ENCODE measurements around the gene MCC. TPM values are rescaled to one million over a fixed set of nuclear protein-coding genes. Genes with fewer than 3 reads are reported as not detected.

MCC gene
- total and polyA plus RNA-seq, 7 donors: 1.4 to 13.8 (median 4.4) TPM

DNA sequence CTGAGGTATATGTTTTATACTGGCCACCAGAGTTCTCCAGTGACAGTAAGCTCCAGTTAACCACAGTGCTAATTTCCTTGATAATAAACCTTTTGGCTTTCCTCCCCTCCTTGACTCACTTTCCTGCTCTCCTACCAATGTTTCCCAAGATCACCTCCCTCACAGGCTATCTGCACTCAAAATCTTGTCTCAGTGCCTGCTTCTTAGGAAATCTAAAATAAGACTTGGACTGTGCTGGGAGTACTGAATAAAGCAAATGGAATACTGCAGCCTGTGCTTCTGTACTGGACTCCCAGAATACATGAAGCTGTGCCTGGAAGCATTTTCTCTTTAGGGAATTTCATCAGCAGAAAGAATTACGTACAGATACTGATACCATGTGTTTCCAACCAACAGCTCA is 513.4 kb downstream of the MCC start:
- intact Hi-C loops (cut with DNase I): loop anchor here in 1 of 2 donors (5.0 kb wide), 1 partner anchor 113 kb away; the partner anchor contains the start of gene SRP19
- Histone ChIP-seq H3K4me3 (no peak overlapping the region), H3K36me3 (ENCODE audit: insufficient read depth in 1 of 2, low read depth in 1 of 2) (no peaks in the 10 kb centered on the region), H3K27me3 (ENCODE audit: insufficient read depth in 3 of 3, low read length in 2 of 3) (no peaks in the 10 kb centered on the region), H3K27ac (no peak overlapping the region), H3K4me1 (peaks cover 30% of the 10 kb centered on the region), H3K9me3 (no peaks in the 10 kb centered on the region)
- ATAC-seq (no peak), DNase-seq (no peak)
- 70 to 93% (median 92%) methylated on average over 1 of the region's 1 CpG for WGBS, 3 donors
- TF ChIP-seq, protein P1, sequence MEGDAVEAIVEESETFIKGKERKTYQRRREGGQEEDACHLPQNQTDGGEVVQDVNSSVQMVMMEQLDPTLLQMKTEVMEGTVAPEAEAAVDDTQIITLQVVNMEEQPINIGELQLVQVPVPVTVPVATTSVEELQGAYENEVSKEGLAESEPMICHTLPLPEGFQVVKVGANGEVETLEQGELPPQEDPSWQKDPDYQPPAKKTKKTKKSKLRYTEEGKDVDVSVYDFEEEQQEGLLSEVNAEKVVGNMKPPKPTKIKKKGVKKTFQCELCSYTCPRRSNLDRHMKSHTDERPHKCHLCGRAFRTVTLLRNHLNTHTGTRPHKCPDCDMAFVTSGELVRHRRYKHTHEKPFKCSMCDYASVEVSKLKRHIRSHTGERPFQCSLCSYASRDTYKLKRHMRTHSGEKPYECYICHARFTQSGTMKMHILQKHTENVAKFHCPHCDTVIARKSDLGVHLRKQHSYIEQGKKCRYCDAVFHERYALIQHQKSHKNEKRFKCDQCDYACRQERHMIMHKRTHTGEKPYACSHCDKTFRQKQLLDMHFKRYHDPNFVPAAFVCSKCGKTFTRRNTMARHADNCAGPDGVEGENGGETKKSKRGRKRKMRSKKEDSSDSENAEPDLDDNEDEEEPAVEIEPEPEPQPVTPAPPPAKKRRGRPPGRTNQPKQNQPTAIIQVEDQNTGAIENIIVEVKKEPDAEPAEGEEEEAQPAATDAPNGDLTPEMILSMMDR (IDR thresholded peaks at IDR 0.05): no peak

DNA sequence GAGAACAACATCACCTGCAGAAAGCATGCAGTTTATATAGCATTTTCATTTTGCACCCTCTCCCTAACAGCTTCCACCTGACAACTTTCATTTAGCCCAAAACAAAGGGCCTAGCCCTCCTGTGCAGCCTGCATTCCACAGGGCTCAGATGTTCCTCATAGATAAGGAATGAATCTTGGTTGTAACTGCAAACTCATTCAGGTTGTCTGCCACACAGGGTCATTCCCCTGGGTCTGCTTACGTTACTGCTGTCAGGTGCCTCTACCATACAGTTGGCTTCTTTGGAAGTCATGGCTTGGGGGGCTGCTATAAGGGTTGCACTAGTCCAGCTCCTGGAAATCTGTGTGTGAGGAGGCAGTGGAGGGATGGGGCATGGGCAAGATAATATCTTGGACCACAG is 514.3 kb downstream of the MCC start:
- WGBS, 3 donors: 84 to 100% (median 88%) methylated on average over 1 of the region's 1 CpG
- no peaks in the 10 kb centered on the region for H3K9me3 ChIP-seq
- no peak for ATAC-seq
- no peaks in the 10 kb centered on the region for H3K27me3 ChIP-seq (ENCODE audit: insufficient read depth in 3 of 3, low read length in 2 of 3)
- intact Hi-C loops (cut with DNase I): no loop called here
- H3K27ac ChIP-seq: no peak overlapping the region
- peaks cover 20% of the 10 kb centered on the region for H3K4me1 ChIP-seq
- H3K4me3 ChIP-seq: no peak overlapping the region
- TF ChIP-seq, protein P1 (IDR thresholded peaks at IDR 0.05): no peak
- DNase-seq: no peak
- H3K36me3 ChIP-seq (ENCODE audit: insufficient read depth in 1 of 2, low read depth in 1 of 2): no peaks in the 10 kb centered on the region

DNA sequence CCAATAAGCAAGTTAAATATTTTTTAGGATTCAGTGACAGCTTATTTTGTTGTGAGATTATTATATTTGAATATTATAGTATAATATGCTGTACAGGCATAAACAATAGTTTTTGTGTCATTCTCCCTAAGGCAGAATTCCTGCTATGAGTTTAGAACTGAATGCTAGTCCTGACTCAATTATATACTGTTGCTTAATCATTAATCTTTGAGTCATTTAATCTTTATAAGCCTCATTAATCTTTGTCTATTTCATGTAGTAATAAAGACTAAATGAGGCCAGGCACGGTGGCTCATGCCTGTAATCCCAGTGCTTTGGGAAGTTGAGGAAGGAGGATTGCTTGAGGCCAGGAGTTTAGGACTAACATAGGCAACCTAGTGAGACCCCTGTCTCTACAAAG is 515.2 kb downstream of the MCC start:
- Histone ChIP-seq H3K27ac (no peak overlapping the region), H3K4me1 (peaks cover 11% of the 10 kb centered on the region), H3K36me3 (ENCODE audit: insufficient read depth in 1 of 2, low read depth in 1 of 2) (no peaks in the 10 kb centered on the region), H3K4me3 (no peak overlapping the region), H3K9me3 (no peaks in the 10 kb centered on the region), H3K27me3 (ENCODE audit: insufficient read depth in 3 of 3, low read length in 2 of 3) (no peaks in the 10 kb centered on the region)
- intact Hi-C loops (cut with DNase I): no loop called here
- no peak for ATAC-seq
- TF ChIP-seq, protein P1 (IDR thresholded peaks at IDR 0.05): no peak
- no peak for DNase-seq
- WGBS, 3 donors: 82 to 85% (median 82%) methylated on average over 1 of the region's 1 CpG

Other genes starting within 250 kb of the MCC start
- not detected for gene TSSK1B, start 53.5 kb downstream of the MCC start, total RNA-seq
- gene TSSK1B, start 53.5 kb downstream of the MCC start, polyA plus RNA-seq: not detected
- gene YTHDC2, start 25.2 kb upstream of the MCC start, total RNA-seq: 10 to 100 TPM; 11.0 to 19.1 (median 16.2) TPM
- 1 to 10 TPM; 3.9 to 6.5 (median 4.4) TPM for gene YTHDC2, start 25.2 kb upstream of the MCC start, polyA plus RNA-seq

Measured in psoas muscle (tissue), 8 donors.